ENCODE measurements around the gene SNAPIN. TPM values are rescaled to one million over a fixed set of nuclear protein-coding genes. Genes with fewer than 3 reads are reported as not detected.
A peak's percentile ranks its signal among the peaks of the same experiment; 100 is the strongest.

Gene SNAPIN
- total RNA-seq, 2 donors from 2014 or later, result 60.8 to 84.0 TPM

DNA sequence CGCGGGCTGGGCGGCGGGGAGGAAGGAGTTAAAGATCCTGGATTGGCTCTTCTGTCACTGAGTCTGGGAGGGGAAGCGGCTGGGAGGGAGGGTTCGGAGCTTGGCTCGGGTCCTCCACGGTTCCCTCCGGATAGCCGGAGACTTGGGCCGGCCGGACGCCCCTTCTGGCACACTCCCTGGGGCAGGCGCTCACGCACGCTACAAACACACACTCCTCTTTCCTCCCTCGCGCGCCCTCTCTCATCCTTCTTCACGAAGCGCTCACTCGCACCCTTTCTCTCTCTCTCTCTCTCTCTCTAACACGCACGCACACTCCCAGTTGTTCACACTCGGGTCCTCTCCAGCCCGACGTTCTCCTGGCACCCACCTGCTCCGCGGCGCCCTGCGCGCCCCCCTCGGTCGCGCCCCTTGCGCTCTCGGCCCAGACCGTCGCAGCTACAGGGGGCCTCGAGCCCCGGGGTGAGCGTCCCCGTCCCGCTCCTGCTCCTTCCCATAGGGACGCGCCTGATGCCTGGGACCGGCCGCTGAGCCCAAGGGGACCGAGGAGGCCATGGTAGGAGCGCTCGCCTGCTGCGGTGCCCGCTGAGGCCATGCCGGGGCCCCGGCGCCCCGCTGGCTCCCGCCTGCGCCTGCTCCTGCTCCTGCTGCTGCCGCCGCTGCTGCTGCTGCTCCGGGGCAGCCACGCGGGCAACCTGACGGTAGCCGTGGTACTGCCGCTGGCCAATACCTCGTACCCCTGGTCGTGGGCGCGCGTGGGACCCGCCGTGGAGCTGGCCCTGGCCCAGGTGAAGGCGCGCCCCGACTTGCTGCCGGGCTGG lies 20.2 kb downstream of the SNAPIN start, which contains the start of gene NPR1:
NPR1 (plus strand) TSS at position 170 of the 818 bp plus-strand sequence; CDS start at position 591, 421 bp downstream.
- TF ChIP-seq, protein P1, sequence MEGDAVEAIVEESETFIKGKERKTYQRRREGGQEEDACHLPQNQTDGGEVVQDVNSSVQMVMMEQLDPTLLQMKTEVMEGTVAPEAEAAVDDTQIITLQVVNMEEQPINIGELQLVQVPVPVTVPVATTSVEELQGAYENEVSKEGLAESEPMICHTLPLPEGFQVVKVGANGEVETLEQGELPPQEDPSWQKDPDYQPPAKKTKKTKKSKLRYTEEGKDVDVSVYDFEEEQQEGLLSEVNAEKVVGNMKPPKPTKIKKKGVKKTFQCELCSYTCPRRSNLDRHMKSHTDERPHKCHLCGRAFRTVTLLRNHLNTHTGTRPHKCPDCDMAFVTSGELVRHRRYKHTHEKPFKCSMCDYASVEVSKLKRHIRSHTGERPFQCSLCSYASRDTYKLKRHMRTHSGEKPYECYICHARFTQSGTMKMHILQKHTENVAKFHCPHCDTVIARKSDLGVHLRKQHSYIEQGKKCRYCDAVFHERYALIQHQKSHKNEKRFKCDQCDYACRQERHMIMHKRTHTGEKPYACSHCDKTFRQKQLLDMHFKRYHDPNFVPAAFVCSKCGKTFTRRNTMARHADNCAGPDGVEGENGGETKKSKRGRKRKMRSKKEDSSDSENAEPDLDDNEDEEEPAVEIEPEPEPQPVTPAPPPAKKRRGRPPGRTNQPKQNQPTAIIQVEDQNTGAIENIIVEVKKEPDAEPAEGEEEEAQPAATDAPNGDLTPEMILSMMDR (IDR thresholded peaks at IDR 0.05), result no peak
- Histone ChIP-seq H3K27me3 (no peaks in the 10 kb centered on the region), H3K4me3 (peak within 1 kb of the TSS; percentile 45 to 68), H3K36me3 (no peaks in the 10 kb centered on the region), H3K9me3 (no peaks in the 10 kb centered on the region), H3K27ac (peak within 1 kb of the TSS; percentile 64 to 65), H3K4me1 (peaks cover 0 to 31% of the 10 kb centered on the region in 2 donors)
- DNase-seq (ENCODE audit: low spot score), result peak; percentile 74

DNA sequence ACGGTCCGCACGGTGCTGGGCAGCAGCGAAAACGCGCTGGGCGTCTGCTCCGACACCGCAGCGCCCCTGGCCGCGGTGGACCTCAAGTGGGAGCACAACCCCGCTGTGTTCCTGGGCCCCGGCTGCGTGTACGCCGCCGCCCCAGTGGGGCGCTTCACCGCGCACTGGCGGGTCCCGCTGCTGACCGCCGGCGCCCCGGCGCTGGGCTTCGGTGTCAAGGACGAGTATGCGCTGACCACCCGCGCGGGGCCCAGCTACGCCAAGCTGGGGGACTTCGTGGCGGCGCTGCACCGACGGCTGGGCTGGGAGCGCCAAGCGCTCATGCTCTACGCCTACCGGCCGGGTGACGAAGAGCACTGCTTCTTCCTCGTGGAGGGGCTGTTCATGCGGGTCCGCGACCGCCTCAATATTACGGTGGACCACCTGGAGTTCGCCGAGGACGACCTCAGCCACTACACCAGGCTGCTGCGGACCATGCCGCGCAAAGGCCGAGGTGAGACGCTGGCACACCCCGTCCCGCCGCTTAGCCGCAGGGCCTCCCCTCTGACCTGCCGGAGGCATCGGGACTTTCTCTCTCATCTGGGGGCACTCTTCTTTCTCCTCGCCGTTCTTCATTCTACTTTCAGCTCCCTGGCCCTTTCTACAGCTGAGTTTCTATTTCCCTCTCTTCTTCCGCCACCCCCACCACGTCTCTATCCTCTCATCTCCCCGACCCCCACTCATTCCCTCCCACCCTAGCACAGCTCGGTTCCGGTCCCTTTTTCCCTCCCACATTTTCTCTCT lies 21.0 kb downstream of the SNAPIN start:
- no peaks in the 10 kb centered on the region for H3K27me3 ChIP-seq
- TF ChIP-seq, protein P1 (IDR thresholded peaks at IDR 0.05), result peak in 1 of 2 donors; percentile 46
- no peaks in the 10 kb centered on the region for H3K36me3 ChIP-seq
- H3K9me3 ChIP-seq, result no peaks in the 10 kb centered on the region
- H3K4me3 ChIP-seq, result peak overlapping the region; percentile 45 to 68
- DNase-seq (ENCODE audit: low spot score), result no peak
- H3K4me1 ChIP-seq, result peaks cover 0 to 31% of the 10 kb centered on the region in 2 donors
- peak overlapping the region; percentile 64 to 65 for H3K27ac ChIP-seq

DNA sequence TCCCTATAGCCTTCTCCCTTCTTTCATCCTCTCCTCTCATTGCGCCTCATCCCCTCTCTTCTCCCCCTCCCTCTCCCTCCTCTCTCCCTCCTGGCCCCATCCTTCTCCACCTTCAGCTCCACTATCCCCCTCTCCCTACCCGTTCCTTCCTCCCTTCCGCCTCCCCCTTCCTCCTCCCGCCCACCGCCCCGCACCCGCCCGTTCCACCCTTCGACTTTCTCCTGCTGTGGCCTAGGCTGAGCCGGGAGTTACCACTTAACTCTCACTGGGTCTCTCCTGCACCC lies 21.6 kb downstream of the SNAPIN start:
- no peak for DNase-seq (ENCODE audit: low spot score)
- H3K27ac ChIP-seq, result peak overlapping the region; percentile 64 to 65
- H3K9me3 ChIP-seq, result no peaks in the 10 kb centered on the region
- H3K4me1 ChIP-seq, result peaks cover 0 to 31% of the 10 kb centered on the region in 2 donors
- no peaks in the 10 kb centered on the region for H3K27me3 ChIP-seq
- no peaks in the 10 kb centered on the region for H3K36me3 ChIP-seq
- TF ChIP-seq, protein P1 (IDR thresholded peaks at IDR 0.05), result no peak
- peak overlapping the region; percentile 45 to 68 for H3K4me3 ChIP-seq

DNA sequence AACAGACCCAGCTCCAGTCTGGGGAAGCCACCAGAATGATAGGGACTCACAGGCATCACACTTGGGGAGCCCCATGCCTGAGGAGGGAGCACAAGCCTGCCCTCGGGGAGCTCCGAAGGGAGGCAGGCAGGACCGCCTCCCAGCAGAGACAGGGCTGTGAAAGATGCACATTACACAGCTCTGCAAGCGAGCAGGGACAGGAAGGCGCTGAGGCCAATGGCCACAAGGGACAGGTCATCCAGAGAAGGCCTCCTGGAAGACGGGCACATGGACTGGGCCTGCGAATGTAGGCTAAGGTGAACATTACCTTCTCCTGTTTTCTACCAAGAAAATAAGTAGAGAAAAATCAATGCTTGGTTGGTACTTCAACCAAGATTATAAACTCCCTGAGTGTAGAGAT lies 24.2 kb downstream of the SNAPIN start:
- DNase-seq (ENCODE audit: low spot score), result no peak
- no peaks in the 10 kb centered on the region for H3K36me3 ChIP-seq
- no peaks in the 10 kb centered on the region for H3K27me3 ChIP-seq
- no peak overlapping the region for H3K27ac ChIP-seq
- no peaks in the 10 kb centered on the region for H3K9me3 ChIP-seq
- TF ChIP-seq, protein P1 (IDR thresholded peaks at IDR 0.05), result no peak
- H3K4me3 ChIP-seq, result no peak overlapping the region
- peaks cover 0 to 26% of the 10 kb centered on the region in 2 donors for H3K4me1 ChIP-seq

DNA sequence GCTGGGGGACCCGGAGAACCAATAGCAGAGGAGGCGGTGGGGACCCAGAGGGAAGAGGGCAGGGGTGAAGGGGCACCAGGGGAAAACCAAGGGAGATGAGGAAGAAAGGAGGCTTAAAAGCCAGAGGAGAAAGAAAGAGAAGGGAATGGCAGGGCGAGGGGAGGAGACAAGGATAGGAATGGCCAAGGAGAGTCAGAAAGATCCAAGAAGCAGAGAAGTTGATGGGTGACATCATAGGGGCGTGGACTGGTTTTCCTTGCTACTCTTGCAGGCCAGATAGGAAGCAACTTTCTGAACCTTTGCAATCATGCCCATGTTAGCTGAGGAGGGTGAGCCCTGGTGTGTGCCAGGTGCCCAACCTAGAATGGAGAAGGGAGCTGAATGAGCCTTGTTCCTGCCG lies 25.4 kb downstream of the SNAPIN start:
- TF ChIP-seq, protein P1 (IDR thresholded peaks at IDR 0.05), result no peak
- Histone ChIP-seq H3K27ac (no peak overlapping the region), H3K4me3 (no peak overlapping the region), H3K9me3 (no peaks in the 10 kb centered on the region), H3K36me3 (peaks cover 10% of the 10 kb centered on the region), H3K4me1 (peaks cover 0 to 15% of the 10 kb centered on the region in 2 donors), H3K27me3 (no peaks in the 10 kb centered on the region)
- no peak for DNase-seq (ENCODE audit: low spot score)

Measured in right atrium auricular region (tissue), 2 donors.